PC-3 (cell line): ENCODE measurements around the gene TMOD2.

Source experiments
- EZH2 ChIP-seq: fragments of 300-600 bp; sonication (generic); IDR thresholded peaks from one replicate; pipeline ENCODE4 v1.6.1; 2017; ENCODE audit warnings: antibody characterized with exemption, mild to moderate bottlenecking, low read length; ENCODE audit not compliant: unreplicated experiment
- EZH2phosphoT487 ChIP-seq: fragments of 300-600 bp; sonication (generic); IDR thresholded peaks from 2 replicates; pipeline ENCODE4 v1.6.1; 2018; ENCODE audit warnings: mild to moderate bottlenecking, antibody characterized with exemption, low read length, borderline replicate concordance
- TF ChIP-seq, protein P1 (sequence below): fragments of 300-600 bp; sonication (generic); conservative IDR thresholded peaks from 2 replicates; pipeline ENCODE4 v1.5.1; 2017; ENCODE audit warnings: antibody characterized with exemption, low read depth, mild to moderate bottlenecking, low read length

DNA sequence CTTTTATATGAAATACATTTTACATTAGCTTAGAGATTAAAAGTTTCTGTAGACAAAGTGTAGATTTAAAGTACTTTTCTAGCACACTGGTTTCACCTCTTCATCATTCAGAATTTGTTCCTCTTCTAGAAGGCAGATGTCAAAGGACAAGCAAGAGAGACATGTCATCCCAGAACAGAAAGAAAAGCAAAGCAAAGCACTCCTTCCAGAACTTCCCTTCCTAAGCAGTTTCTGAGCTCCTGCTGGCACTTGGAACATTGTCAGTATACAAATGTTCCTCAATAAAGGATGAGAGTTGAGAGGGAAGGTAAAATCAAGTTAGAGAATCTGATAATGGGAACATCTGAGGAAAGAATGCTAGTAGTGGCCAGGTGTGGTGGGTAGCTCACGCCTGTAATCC is 104.2 kb downstream of the TMOD2 start:
- TF ChIP-seq EZH2phosphoT487 (no peak), EZH2 (no peak)
- TF ChIP-seq, protein P1, sequence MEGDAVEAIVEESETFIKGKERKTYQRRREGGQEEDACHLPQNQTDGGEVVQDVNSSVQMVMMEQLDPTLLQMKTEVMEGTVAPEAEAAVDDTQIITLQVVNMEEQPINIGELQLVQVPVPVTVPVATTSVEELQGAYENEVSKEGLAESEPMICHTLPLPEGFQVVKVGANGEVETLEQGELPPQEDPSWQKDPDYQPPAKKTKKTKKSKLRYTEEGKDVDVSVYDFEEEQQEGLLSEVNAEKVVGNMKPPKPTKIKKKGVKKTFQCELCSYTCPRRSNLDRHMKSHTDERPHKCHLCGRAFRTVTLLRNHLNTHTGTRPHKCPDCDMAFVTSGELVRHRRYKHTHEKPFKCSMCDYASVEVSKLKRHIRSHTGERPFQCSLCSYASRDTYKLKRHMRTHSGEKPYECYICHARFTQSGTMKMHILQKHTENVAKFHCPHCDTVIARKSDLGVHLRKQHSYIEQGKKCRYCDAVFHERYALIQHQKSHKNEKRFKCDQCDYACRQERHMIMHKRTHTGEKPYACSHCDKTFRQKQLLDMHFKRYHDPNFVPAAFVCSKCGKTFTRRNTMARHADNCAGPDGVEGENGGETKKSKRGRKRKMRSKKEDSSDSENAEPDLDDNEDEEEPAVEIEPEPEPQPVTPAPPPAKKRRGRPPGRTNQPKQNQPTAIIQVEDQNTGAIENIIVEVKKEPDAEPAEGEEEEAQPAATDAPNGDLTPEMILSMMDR: no peak
